ENCODE results near the gene FSD1. TPM values are rescaled to one million over a fixed set of nuclear protein-coding genes. Genes with fewer than 3 reads are reported as not detected.
A peak's percentile ranks its signal among the peaks of the same experiment; 100 is the strongest.

FSD1 gene
- polyA plus RNA-seq, 1 donor from 2014 or later = 0.58 TPM

DNA sequence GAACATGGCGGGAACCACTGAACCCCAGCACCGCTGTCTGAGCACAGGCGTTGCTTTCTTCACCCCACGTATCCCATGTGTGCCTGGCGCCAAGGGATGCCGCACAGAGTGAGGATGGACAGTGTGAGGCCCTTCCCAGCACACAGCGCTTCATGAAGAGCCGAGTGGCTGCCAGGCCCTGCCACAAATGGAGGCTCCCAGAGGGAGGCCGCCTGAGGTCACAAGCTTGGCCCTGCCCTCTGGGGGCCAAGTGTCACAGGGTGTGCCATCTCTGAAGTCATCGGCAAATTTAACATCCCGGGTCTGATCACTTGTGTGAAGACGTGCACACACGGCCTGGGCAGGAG is 63.4 kb downstream of the FSD1 start:
- Mint-ChIP-seq H3K27me3 (no peaks in the 10 kb centered on the region), H3K4me1 (peaks cover 12 to 26% (median 25%) of the 10 kb centered on the region in 3 donors), H3K4me3 (peak overlapping the region; percentile 13 to 91 (median 83)), H3K36me3 (no peaks in the 10 kb centered on the region), H3K27ac (peak overlapping the region; percentile 57 to 96 (median 95)), H3K9me3 (no peaks in the 10 kb centered on the region)

DNA sequence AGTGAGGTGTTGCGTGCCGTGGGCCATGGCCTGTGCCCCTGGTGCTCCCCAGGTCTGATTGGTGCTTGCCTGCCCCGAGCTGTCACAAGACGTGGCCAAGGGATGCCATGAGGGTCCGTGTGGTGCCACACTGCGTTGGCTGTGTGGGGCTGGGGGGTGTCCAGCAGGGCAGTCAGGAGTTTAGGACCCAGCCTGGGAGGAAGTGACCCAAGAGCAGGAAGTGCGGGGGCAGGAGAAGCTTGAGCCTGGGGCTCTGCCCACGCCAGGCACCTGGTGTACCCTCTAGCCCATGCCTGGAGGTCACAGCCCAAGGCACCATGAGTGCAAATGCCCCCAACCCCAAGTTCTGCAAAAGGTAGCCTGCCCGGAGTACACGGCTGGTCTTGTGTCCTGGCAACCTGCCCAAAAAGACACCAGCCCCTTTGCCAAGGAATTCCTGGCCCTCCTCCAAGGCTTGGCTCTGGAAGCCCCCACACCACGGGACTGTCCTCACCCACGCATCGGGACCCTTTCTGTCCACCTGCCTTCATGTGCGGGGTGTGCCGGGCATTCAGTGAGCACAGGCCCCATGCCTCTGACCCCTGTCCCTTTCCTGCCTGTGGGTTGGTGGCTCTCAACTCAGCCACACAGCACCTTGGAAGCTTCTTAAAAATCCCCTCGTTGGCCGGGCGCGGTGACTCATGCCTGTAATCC is 63.9 kb downstream of the FSD1 start:
- Mint-ChIP-seq H3K27me3 (no peaks in the 10 kb centered on the region), H3K36me3 (no peaks in the 10 kb centered on the region), H3K27ac (peak overlapping the region; percentile 57 to 96 (median 95)), H3K9me3 (no peaks in the 10 kb centered on the region), H3K4me1 (peaks cover 12 to 26% (median 26%) of the 10 kb centered on the region in 3 donors), H3K4me3 (peak overlapping the region; percentile 13 to 91 (median 83))

- Mint-ChIP-seq H3K36me3 (no peaks in the 10 kb centered on the region), H3K27me3 (no peaks in the 10 kb centered on the region), H3K4me3 (peak overlapping the region; percentile 80 to 91 (median 90)), H3K9me3 (no peaks in the 10 kb centered on the region), H3K4me1 (peaks cover 18 to 30% (median 30%) of the 10 kb centered on the region in 3 donors), H3K27ac (peak overlapping the region; percentile 57 to 96 (median 95))
Observed at GRCh38 chr19:4369109-4369887, 64.9 kb downstream of the FSD1 start.

- H3K36me3 Mint-ChIP-seq = no peaks in the 10 kb centered on the region
- H3K4me3 Mint-ChIP-seq = peak overlapping the region; percentile 80 to 91 (median 90)
- no peaks in the 10 kb centered on the region for H3K27me3 Mint-ChIP-seq
- H3K9me3 Mint-ChIP-seq = no peaks in the 10 kb centered on the region
- peak overlapping the region; percentile 57 to 96 (median 95) for H3K27ac Mint-ChIP-seq
- peaks cover 18 to 30% (median 30%) of the 10 kb centered on the region in 3 donors for H3K4me1 Mint-ChIP-seq
Observed at GRCh38 chr19:4369888-4370260, 65.5 kb downstream of the FSD1 start.

DNA sequence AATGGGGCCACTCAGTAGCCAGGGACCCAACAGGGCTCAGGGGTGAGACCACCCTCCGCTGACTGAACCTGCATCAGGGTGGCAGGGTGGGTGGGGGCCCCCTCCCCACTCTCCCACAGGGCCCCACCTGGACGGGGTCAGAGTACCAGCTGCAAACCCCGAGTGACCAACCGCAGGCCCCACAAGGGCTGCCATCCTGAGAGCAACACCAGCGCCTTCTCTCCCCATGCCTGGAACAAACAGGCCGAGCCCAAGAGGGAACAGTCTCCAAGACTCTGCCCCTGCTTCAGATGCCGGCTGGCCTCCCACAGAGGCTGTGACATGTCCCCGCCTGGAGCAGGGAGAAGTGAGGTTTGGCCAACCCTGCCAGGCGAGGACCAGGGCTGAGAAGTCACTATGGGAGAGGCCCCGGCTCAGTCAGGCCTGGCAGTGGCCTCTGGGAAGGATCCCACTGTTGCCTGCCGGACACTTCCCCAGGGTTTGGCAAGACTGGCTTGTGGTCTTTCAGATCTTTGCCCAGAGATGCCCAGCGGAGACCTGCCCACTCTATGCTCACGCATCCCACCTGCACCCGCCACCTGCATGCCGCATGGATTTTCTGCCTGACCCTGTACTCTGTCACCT is 66.1 kb downstream of the FSD1 start:
- H3K36me3 Mint-ChIP-seq = no peaks in the 10 kb centered on the region
- H3K27me3 Mint-ChIP-seq = no peaks in the 10 kb centered on the region
- peak overlapping the region; percentile 27 to 95 (median 78) for H3K27ac Mint-ChIP-seq
- H3K4me1 Mint-ChIP-seq = peaks cover 21 to 32% (median 32%) of the 10 kb centered on the region in 3 donors
- no peaks in the 10 kb centered on the region for H3K9me3 Mint-ChIP-seq
- peak overlapping the region; percentile 80 to 91 (median 90) for H3K4me3 Mint-ChIP-seq

- Mint-ChIP-seq H3K27ac (peak overlapping the region; percentile 27 to 95 (median 78)), H3K9me3 (no peaks in the 10 kb centered on the region), H3K4me3 (peak overlapping the region in 3 of 4 donors; percentile 65 to 91 (median 85)), H3K27me3 (peaks cover 2% of the 10 kb centered on the region), H3K4me1 (peaks cover 31 to 42% (median 41%) of the 10 kb centered on the region in 3 donors), H3K36me3 (no peaks in the 10 kb centered on the region)
Observed at GRCh38 chr19:4371247-4372164, 67.1 kb downstream of the FSD1 start.

DNA sequence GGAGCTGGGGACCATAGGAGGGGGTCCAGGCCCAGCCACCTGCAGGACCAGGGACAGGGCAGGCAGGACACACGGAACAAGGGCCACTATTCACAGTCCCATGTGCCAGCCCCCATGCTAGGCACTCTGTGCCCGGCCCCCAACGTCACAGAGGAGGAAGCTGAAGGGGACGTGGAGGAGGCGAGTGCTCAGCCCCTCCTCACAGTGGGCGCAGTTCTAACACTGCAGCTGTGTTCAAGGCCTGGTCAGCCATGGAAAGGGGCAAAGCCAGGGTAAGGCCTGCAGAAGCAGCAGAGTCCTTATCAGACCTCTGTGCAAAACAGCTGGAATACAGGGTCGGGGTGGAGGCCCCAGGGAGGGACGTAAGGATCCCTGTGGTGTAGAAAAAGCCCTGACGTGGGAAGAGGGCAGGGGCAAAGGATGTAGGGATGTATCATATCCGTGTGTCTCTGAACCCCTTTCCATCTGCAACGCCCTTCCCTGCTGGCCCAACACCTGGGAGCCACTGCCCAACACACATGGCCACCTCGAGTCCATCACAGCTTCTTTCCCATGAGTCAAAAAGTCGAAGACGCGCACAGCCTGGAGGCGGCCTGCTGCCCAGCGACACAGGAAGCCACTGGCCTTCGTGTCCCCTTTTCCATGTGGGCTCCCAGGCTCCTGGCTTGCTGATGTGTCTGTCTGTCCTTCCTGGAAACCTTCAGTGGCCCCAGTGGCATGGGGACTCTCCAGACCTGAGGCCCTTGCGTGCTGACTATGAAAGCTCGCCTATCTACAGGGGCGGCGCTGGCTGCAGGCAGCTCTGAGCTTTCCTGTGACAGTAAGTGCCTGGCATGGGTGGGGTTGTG is 68.0 kb downstream of the FSD1 start:
- Mint-ChIP-seq H3K27me3 (peaks cover 2% of the 10 kb centered on the region), H3K36me3 (no peaks in the 10 kb centered on the region), H3K27ac (peak overlapping the region in 1 of 3 donors; percentile 56), H3K4me1 (peaks cover 37 to 49% (median 40%) of the 10 kb centered on the region in 3 donors), H3K9me3 (no peaks in the 10 kb centered on the region), H3K4me3 (peak overlapping the region in 2 of 4 donors; percentile 17 to 52)

GRCh38 chr19:4373013-4373367 is 68.6 kb downstream of the FSD1 start:
- H3K36me3 Mint-ChIP-seq = peaks cover 1% of the 10 kb centered on the region
- H3K27me3 Mint-ChIP-seq = peaks cover 2% of the 10 kb centered on the region
- peak overlapping the region in 1 of 4 donors; percentile 41 for H3K4me3 Mint-ChIP-seq
- no peaks in the 10 kb centered on the region for H3K9me3 Mint-ChIP-seq
- peaks cover 37 to 48% (median 40%) of the 10 kb centered on the region in 3 donors for H3K4me1 Mint-ChIP-seq
- peak overlapping the region in 1 of 3 donors; percentile 56 for H3K27ac Mint-ChIP-seq

Other genes starting within 250 kb of the FSD1 start
- gene ZBTB7A, start 237.7 kb upstream of the FSD1 start, polyA plus RNA-seq = 75.7 TPM
- gene MAP2K2, start 180.5 kb upstream of the FSD1 start, polyA plus RNA-seq = 69.1 TPM
- gene CREB3L3, start 151.0 kb upstream of the FSD1 start, polyA plus RNA-seq = not detected
- gene SIRT6, start 122.0 kb upstream of the FSD1 start, polyA plus RNA-seq = 4.8 TPM
- gene ANKRD24, start 121.9 kb upstream of the FSD1 start, polyA plus RNA-seq = not detected
- 24.2 TPM for gene EBI3, start 75.1 kb upstream of the FSD1 start, polyA plus RNA-seq
- gene YJU2, start 57.5 kb upstream of the FSD1 start, polyA plus RNA-seq = 45.6 TPM
- not detected for gene SHD, start 25.3 kb upstream of the FSD1 start, polyA plus RNA-seq
- gene TMIGD2, start 2.2 kb upstream of the FSD1 start, polyA plus RNA-seq = 1.9 TPM
- not detected for gene STAP2, start 34.2 kb downstream of the FSD1 start, polyA plus RNA-seq
- 9.7 TPM for gene MPND, start 39.0 kb downstream of the FSD1 start, polyA plus RNA-seq
- 23.7 TPM for gene SH3GL1, start 95.9 kb downstream of the FSD1 start, polyA plus RNA-seq
- 6.9 TPM for gene CHAF1A, start 98.0 kb downstream of the FSD1 start, polyA plus RNA-seq
- 7.0 TPM for gene UBXN6, start 153.2 kb downstream of the FSD1 start, polyA plus RNA-seq
- 31.9 TPM for gene HDGFL2, start 167.7 kb downstream of the FSD1 start, polyA plus RNA-seq
- 0.15 TPM for gene PLIN4, start 213.9 kb downstream of the FSD1 start, polyA plus RNA-seq
- not detected for gene PLIN5, start 230.6 kb downstream of the FSD1 start, polyA plus RNA-seq
- 0.81 TPM for gene LRG1, start 235.4 kb downstream of the FSD1 start, polyA plus RNA-seq